ENCODE measurements around the gene OTOA.

The OTOA gene

DNA sequence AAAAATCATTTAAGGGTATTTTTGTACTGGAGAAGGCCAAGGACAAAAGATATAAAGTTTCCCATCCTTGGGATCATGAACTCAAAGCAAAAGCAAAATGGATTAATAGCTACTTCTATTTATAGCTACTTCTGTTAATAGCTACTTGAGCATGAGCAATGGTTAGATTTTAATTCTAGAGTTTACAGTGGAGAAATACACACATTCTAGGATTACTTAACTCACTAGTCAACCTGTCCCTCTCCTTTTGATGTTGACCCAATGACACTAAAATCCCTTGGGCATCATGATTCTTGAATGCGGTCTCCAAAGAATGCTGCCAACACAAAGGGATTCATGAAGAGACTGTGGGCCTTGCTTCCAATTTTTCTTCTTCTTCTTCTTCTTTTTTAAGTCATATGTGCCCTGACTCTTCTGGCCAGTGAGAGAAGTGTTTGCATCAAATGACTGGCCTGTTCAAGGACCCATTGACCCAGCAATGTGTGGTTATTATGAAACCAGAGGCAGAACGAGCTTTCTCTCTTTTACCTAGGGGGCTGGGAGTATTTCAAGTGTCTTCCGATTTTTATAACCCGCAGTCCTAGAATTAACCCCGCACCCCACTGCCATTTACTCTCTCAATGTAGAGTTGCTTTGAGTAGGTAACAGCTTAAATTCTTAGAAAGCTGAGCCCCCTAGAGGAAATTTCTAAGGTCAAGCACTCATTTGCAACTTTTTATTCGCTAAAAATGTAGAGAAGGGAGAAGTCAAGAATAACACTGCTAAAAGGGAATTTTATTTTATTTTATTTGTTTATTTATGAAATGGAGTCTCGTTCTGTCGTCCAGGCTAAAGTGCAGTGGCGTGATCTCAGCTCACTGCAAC lies 34.6 kb downstream of the OTOA start:
- no peak overlapping the region for H2AFZ ChIP-seq
- H3K27me3 ChIP-seq (ENCODE audit: control insufficient read depth, insufficient read depth, low read length), result no peaks in the 10 kb centered on the region
- H3K79me2 ChIP-seq, result no peaks in the 10 kb centered on the region
- no peak overlapping the region for H3K4me2 ChIP-seq (ENCODE audit: low read length)
- H3K9ac ChIP-seq, result no peak overlapping the region
- no peak overlapping the region for H3K4me3 ChIP-seq (ENCODE audit: low read depth, low read length)
- H3K4me1 ChIP-seq, result no peaks in the 10 kb centered on the region
- H3K9me3 ChIP-seq (ENCODE audit: control insufficient read depth, low read length), result no peaks in the 10 kb centered on the region
- TF ChIP-seq, protein P1, sequence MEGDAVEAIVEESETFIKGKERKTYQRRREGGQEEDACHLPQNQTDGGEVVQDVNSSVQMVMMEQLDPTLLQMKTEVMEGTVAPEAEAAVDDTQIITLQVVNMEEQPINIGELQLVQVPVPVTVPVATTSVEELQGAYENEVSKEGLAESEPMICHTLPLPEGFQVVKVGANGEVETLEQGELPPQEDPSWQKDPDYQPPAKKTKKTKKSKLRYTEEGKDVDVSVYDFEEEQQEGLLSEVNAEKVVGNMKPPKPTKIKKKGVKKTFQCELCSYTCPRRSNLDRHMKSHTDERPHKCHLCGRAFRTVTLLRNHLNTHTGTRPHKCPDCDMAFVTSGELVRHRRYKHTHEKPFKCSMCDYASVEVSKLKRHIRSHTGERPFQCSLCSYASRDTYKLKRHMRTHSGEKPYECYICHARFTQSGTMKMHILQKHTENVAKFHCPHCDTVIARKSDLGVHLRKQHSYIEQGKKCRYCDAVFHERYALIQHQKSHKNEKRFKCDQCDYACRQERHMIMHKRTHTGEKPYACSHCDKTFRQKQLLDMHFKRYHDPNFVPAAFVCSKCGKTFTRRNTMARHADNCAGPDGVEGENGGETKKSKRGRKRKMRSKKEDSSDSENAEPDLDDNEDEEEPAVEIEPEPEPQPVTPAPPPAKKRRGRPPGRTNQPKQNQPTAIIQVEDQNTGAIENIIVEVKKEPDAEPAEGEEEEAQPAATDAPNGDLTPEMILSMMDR (IDR thresholded peaks at IDR 0.05), result no peak
- H3K36me3 ChIP-seq (ENCODE audit: control insufficient read depth, insufficient read depth, low read length), result no peaks in the 10 kb centered on the region
- H3K27ac ChIP-seq, result no peak overlapping the region

DNA sequence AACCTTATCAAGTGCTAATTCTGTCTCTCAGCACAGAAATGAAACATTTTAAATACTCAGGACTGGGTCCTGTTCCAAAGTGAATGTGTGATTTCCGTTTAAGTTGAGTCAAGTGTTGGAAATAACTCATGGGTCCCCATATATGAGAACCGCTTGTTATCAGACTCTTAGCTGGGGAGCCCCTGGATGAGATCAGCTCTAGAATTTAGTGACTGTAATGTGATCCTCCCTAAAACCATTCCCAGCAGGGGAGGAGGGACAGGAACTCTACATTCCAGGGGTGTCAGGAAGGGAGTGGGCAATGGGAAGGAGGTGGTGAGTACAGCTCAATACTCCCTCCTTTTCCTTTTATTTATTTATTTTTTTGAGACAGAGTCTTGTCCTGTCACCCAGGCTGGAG lies 37.5 kb downstream of the OTOA start:
- no peak overlapping the region for H3K27ac ChIP-seq
- no peak overlapping the region for H2AFZ ChIP-seq
- no peaks in the 10 kb centered on the region for H3K36me3 ChIP-seq (ENCODE audit: control insufficient read depth, insufficient read depth, low read length)
- no peak overlapping the region for H3K4me2 ChIP-seq (ENCODE audit: low read length)
- TF ChIP-seq, protein P1 (IDR thresholded peaks at IDR 0.05), result no peak
- H3K4me3 ChIP-seq (ENCODE audit: low read depth, low read length), result no peak overlapping the region
- H3K79me2 ChIP-seq, result no peaks in the 10 kb centered on the region
- no peaks in the 10 kb centered on the region for H3K9me3 ChIP-seq (ENCODE audit: control insufficient read depth, low read length)
- H3K9ac ChIP-seq, result no peak overlapping the region
- no peaks in the 10 kb centered on the region for H3K4me1 ChIP-seq
- H3K27me3 ChIP-seq (ENCODE audit: control insufficient read depth, insufficient read depth, low read length), result no peaks in the 10 kb centered on the region

DNA sequence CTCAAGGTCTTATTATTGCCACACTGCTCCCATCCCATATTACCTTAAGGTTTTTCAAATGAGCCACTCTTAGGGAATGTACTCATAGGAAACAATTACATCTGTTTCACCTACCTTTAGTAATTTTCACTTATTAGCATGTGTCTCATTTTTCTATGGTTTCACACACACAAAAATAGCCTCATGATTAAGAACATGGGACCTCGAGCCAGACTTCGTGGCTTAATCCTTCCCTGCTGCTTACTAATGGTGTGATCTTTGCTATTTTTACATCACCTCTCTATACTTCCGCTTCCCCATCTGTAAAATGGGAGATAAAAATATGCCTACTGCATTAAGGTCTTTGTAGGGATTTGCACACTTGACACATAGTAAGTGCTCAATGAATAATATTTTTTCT lies 38.5 kb downstream of the OTOA start:
- TF ChIP-seq, protein P1 (IDR thresholded peaks at IDR 0.05), result no peak
- Histone ChIP-seq H3K36me3 (ENCODE audit: control insufficient read depth, insufficient read depth, low read length) (no peaks in the 10 kb centered on the region), H3K4me2 (ENCODE audit: low read length) (no peak overlapping the region), H3K9me3 (ENCODE audit: control insufficient read depth, low read length) (no peaks in the 10 kb centered on the region), H2AFZ (no peak overlapping the region), H3K79me2 (no peaks in the 10 kb centered on the region), H3K4me1 (no peaks in the 10 kb centered on the region), H3K4me3 (ENCODE audit: low read depth, low read length) (no peak overlapping the region), H3K27me3 (ENCODE audit: control insufficient read depth, insufficient read depth, low read length) (no peaks in the 10 kb centered on the region), H3K27ac (no peak overlapping the region), H3K9ac (no peak overlapping the region)

DNA sequence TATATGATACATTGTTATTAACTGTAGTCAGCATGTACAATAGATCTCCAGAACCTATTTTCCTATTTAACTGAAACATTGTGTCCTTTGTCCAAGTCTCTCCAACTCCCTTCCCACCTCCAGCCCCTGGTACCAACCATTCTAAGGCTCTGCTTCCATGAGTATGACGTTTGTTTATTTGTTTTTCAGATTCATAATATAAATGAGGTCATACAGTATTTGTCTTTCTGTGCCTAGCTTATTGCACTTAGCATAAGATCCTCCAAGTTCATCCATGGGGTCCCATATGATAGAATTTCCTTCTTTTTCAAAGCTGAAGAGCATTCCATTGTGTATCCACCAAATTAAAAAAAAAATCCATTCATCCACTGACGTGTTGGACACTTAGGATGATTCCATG lies 39.4 kb downstream of the OTOA start:
- H3K79me2 ChIP-seq, result no peaks in the 10 kb centered on the region
- H3K27ac ChIP-seq, result no peak overlapping the region
- no peaks in the 10 kb centered on the region for H3K27me3 ChIP-seq (ENCODE audit: control insufficient read depth, insufficient read depth, low read length)
- no peaks in the 10 kb centered on the region for H3K36me3 ChIP-seq (ENCODE audit: control insufficient read depth, insufficient read depth, low read length)
- H2AFZ ChIP-seq, result no peak overlapping the region
- H3K4me2 ChIP-seq (ENCODE audit: low read length), result no peak overlapping the region
- no peak overlapping the region for H3K4me3 ChIP-seq (ENCODE audit: low read depth, low read length)
- H3K4me1 ChIP-seq, result no peaks in the 10 kb centered on the region
- no peaks in the 10 kb centered on the region for H3K9me3 ChIP-seq (ENCODE audit: control insufficient read depth, low read length)
- H3K9ac ChIP-seq, result no peak overlapping the region
- TF ChIP-seq, protein P1 (IDR thresholded peaks at IDR 0.05), result no peak

Measured in parathyroid adenoma (tissue), 2 donors.